ENCODE data around the gene SUN3. TPM values are rescaled to one million over a fixed set of nuclear protein-coding genes. Genes with fewer than 3 reads are reported as not detected.

SUN3 gene
- total RNA-seq, 2 donors from 2014 or later: not detected

GRCh38 chr7:47973739-47974138, 55.2 kb downstream of the SUN3 start:
- DNase-seq (ENCODE audit: low spot score): no peak
- Histone ChIP-seq H3K27ac (no peak overlapping the region), H3K27me3 (no peaks in the 10 kb centered on the region), H3K36me3 (peaks cover 68% of the 10 kb centered on the region), H3K4me1 (peaks cover 0 to 18% of the 10 kb centered on the region in 2 donors), H3K9me3 (no peaks in the 10 kb centered on the region), H3K4me3 (no peak overlapping the region)
- TF ChIP-seq CTCF (IDR thresholded peaks at IDR 0.05): no peak

GRCh38 chr7:47970761-47971160, 58.1 kb downstream of the SUN3 start:
- no peak for DNase-seq (ENCODE audit: low spot score)
- Histone ChIP-seq H3K27me3 (no peaks in the 10 kb centered on the region), H3K4me3 (no peak overlapping the region), H3K4me1 (peaks cover 0 to 5% of the 10 kb centered on the region in 2 donors), H3K27ac (peak overlapping the region; percentile 41 to 57), H3K9me3 (no peaks in the 10 kb centered on the region), H3K36me3 (peaks cover 65% of the 10 kb centered on the region)
- no peak for TF ChIP-seq CTCF (IDR thresholded peaks at IDR 0.05)

DNA sequence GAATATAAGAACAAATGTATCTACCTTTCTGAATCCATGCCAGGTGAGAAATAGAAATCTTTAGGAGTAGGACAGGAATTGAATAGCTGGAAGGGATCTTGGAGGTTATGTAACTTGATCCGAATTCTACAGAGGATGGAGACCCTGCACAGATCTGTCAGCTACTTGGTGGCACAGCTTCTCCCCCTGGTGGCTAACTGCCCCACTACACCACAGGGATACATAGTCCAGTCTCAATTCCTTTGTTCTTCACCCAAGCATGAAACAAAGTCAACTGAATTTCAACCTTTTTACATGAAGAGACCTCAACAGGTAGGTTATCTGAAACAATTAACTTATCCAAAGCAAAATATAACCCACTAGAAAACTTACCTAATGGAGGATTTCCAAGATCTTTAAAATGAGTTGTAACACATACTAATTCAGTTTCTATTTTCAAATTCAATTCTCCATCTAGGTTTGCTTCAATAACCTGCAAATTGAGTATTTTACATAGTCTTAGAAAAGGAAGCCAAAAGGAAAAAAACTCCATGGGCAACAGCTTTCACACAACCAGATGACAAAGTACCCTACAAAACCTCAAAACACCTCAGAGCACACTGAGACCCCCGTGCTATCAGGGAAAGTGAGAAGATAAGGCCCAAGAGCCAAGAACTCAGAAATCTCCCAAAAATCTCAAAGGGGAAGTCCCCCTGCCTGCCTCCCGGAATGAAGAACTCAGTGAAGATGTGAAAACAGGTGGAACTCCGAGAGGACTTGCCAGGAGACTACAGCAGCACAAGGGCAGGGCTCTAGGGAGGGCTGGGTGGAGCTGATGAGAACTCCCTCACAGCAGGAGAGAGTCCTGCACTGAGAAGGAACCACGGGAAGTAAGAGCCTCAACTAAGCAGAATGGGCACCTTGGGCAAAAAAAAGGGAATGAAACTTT, 59.8 kb downstream of the SUN3 start:
- no peak for DNase-seq (ENCODE audit: low spot score)
- no peak overlapping the region for H3K27ac ChIP-seq
- TF ChIP-seq CTCF (IDR thresholded peaks at IDR 0.05): peak; percentile 82 to 90
- H3K4me3 ChIP-seq: no peak overlapping the region
- peaks cover 0 to 5% of the 10 kb centered on the region in 2 donors for H3K4me1 ChIP-seq
- H3K27me3 ChIP-seq: no peaks in the 10 kb centered on the region
- H3K36me3 ChIP-seq: peaks cover 65% of the 10 kb centered on the region
- no peaks in the 10 kb centered on the region for H3K9me3 ChIP-seq

DNA sequence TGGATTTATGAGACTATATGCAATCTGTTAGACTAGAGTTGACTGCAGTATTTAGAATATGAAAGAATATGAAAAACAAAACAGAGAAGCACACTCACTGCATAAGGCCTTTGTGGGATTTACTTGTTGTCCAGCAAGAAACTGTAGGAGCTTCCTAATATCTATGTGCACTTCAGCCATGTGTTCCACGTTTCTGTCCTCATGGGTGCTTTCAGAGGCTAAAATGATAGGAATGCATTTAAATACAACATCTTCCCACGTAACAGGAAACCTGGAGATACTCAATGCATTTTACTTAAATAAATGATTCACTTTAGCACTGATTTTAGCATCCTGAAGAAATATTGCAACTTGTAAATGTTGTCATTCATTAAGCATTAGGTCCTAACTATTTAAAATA, 61.2 kb downstream of the SUN3 start:
- TF ChIP-seq CTCF (IDR thresholded peaks at IDR 0.05): no peak
- Histone ChIP-seq H3K4me1 (peaks cover 0 to 5% of the 10 kb centered on the region in 2 donors), H3K9me3 (no peaks in the 10 kb centered on the region), H3K36me3 (peaks cover 65% of the 10 kb centered on the region), H3K27me3 (no peaks in the 10 kb centered on the region), H3K4me3 (no peak overlapping the region), H3K27ac (no peak overlapping the region)
- no peak for DNase-seq (ENCODE audit: low spot score)

DNA sequence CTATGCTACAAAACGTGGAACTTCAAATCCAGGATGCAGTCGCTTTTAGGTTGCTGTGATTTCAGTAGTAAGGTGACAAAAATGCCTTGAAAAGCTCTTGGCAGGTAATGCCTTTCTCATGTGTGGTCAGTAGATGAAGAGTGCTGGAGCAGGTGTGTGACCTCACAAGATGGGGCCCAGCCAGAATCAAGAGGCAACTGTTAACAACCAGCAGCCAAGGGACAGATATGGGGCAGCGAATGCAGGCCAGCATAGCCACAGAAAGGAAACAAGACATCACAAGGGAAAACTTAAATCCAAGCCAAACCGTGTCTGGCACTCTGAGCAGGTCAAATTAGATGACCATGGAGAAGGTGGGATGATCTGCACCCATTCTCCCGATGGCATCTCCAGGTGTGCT, 61.8 kb downstream of the SUN3 start:
- Histone ChIP-seq H3K27ac (no peak overlapping the region), H3K4me1 (peaks cover 0 to 5% of the 10 kb centered on the region in 2 donors), H3K36me3 (peaks cover 65% of the 10 kb centered on the region), H3K4me3 (no peak overlapping the region), H3K27me3 (no peaks in the 10 kb centered on the region), H3K9me3 (no peaks in the 10 kb centered on the region)
- no peak for TF ChIP-seq CTCF (IDR thresholded peaks at IDR 0.05)
- no peak for DNase-seq (ENCODE audit: low spot score)

Data from right atrium auricular region (tissue), 2 donors.